NCI-H2081 (cell line): ENCODE measurements around the gene GPR62.

Experiments
- DNase-seq, 2 experiments: peaks; one replicate each; lab custom pipeline; 2025; lab: John Stamatoyannopoulos, UW

Gene GPR62

GRCh38 chr3:51955893-51956770 lies 951 bp downstream of the GPR62 start:
- no peak for DNase-seq

- DNase-seq: no peak
Measured at GRCh38 chr3:51957520-51958205, 2.5 kb downstream of the GPR62 start.

GRCh38 chr3:51958603-51959521 lies 3.7 kb downstream of the GPR62 start:
- DNase-seq: no peak

GRCh38 chr3:51959651-51960050 lies 4.5 kb downstream of the GPR62 start:
- DNase-seq: no peak

- no peak for DNase-seq
Measured at GRCh38 chr3:51960386-51960785, 5.2 kb downstream of the GPR62 start.

- DNase-seq: no peak
Measured at GRCh38 chr3:51961011-51961410, 5.8 kb downstream of the GPR62 start.

- no peak for DNase-seq
Measured at GRCh38 chr3:51961602-51962569, 6.7 kb downstream of the GPR62 start.

- DNase-seq: no peak
Measured at GRCh38 chr3:51962854-51963530, 7.8 kb downstream of the GPR62 start.

- peak; percentile 16 to 32 for DNase-seq
Measured at GRCh38 chr3:51963951-51964451, 8.8 kb downstream of the GPR62 start.

GRCh38 chr3:51964521-51964920 lies 9.3 kb downstream of the GPR62 start:
- DNase-seq: no peak

GRCh38 chr3:51966016-51966415 lies 10.8 kb downstream of the GPR62 start:
- no peak for DNase-seq

- no peak for DNase-seq
Measured at GRCh38 chr3:51966486-51966885, 11.3 kb downstream of the GPR62 start.

- DNase-seq: peak in 1 of 2 experiments; percentile 17
Measured at GRCh38 chr3:51966922-51967383, 11.8 kb downstream of the GPR62 start.

- peak; percentile 17 to 21 for DNase-seq
Measured at GRCh38 chr3:51967384-51968169, 12.4 kb downstream of the GPR62 start, which contains the start of gene PCBP4. Gene PCBP4 (minus strand): TSS chr3:51967454. CDS start chr3:51961240, 6,214 bp downstream.

GRCh38 chr3:51968170-51968775 lies 13.1 kb downstream of the GPR62 start:
- no peak for DNase-seq

- DNase-seq: no peak
Measured at GRCh38 chr3:51968883-51969678, 13.9 kb downstream of the GPR62 start.

GRCh38 chr3:51969841-51970240 lies 14.7 kb downstream of the GPR62 start:
- DNase-seq: no peak
